K562 (cell line): ENCODE data around the gene LGR6. TPM values are rescaled to one million over a fixed set of nuclear protein-coding genes. Genes with fewer than 3 reads are reported as not detected.
A peak's percentile ranks its signal among the peaks of the same experiment; 100 is the strongest.

Experiments used
- FUS ChIP-seq: fragments of 200-400 bp; formaldehyde crosslinking; optimal IDR thresholded peaks from 2 replicates; pipeline ENCODE3; 2017; ENCODE audit warnings: low read depth, low read length
- HDGF ChIP-seq: fragments of 450-650 bp; IDR thresholded peaks from 2 replicates; pipeline ENCODE4 v1.6.1; 2016
- ID3 ChIP-seq, 2 experiments: fragments of 250-450 bp in 1 of 2; fragments of 450-650 bp in 1 of 2; sonication (Bioruptor Pico) in 1 of 2; IDR thresholded peaks; 2 replicates each; pipeline versions ENCODE4 v1.6.1 to v1.8.0; 2016 to 2021; ENCODE audit warnings: mild to moderate bottlenecking in 2 of 2, moderate library complexity in 2 of 2, missing compliant biosample characterization in 1 of 2, missing genetic modification characterization in 1 of 2
- MIER1 ChIP-seq: fragments of 450-650 bp; IDR thresholded peaks from 2 replicates; pipeline ENCODE4 v1.6.1; 2016; ENCODE audit warnings: antibody characterized with exemption, mild to moderate bottlenecking, low read depth
- NFE2L1 ChIP-seq: fragments of 450-650 bp; IDR thresholded peaks from 2 replicates; pipeline ENCODE4 v1.6.1; 2016; ENCODE audit warnings: missing genetic modification characterization, low read depth, mild to moderate bottlenecking, missing compliant biosample characterization, moderate library complexity, borderline replicate concordance
- PCBP1 ChIP-seq: fragments of 200-400 bp; formaldehyde crosslinking; IDR thresholded peaks from 2 replicates; pipeline ENCODE4 v1.6.1; 2018; ENCODE audit warnings: mild to moderate bottlenecking, low read depth, low read length; ENCODE audit not compliant: poor library complexity, severe bottlenecking
- PHF21A ChIP-seq: fragments of 450-650 bp; IDR thresholded peaks from 2 replicates; pipeline ENCODE4 v1.6.1; 2017; ENCODE audit warnings: low read depth, borderline replicate concordance
- RREB1 ChIP-seq: fragments of 250-450 bp; sonication (Bioruptor Pico); IDR thresholded peaks from 2 replicates; pipeline ENCODE4 v1.4.0; 2020
- USF2 ChIP-seq: sonication (generic); formaldehyde crosslinking; IDR thresholded peaks from 2 replicates; pipeline ENCODE4 v1.5.0; 2020; ENCODE audit warnings: missing genetic modification reagents
- XRCC3 ChIP-seq: fragments of 450-650 bp; IDR thresholded peaks from 2 replicates; pipeline ENCODE4 v1.6.1; 2017; ENCODE audit warnings: mild to moderate bottlenecking, moderate library complexity
- ZBTB49 ChIP-seq: sonication (generic); formaldehyde crosslinking; IDR thresholded peaks from 2 replicates; pipeline ENCODE4 v1.8.0; 2022; ENCODE audit warnings: missing genetic modification reagents, mild to moderate bottlenecking, borderline replicate concordance
- ZKSCAN3 ChIP-seq: fragments of 250-450 bp; sonication (Bioruptor Pico); IDR thresholded peaks from 2 replicates; pipeline ENCODE4 v1.4.0; 2020
- polyA plus RNA-seq, 8 experiments: library from polyadenylated mRNA; depleted of rRNA in 4 of 8; stranded (reverse) in 5 of 8; unstranded in 3 of 8; fragments of >200 nt; fragmentation: Nextera tagmentation in 2 of 8; fragmentation: Illumina TruSeq in 1 of 8; extraction: Ambion mirVana in 2 of 8; extraction: Trizol in 1 of 8; gene quantifications; 2 replicates each; pipeline versions ENCODE4 v1.2.1 to v1.2.3, GENCODE V29; 2011 to 2014; ENCODE audit warnings: inconsistent platforms in 1 of 8, missing spikeins in 1 of 8
- total RNA-seq, 7 experiments: library from RNA; depleted of rRNA in 6 of 7; stranded (reverse); fragments of >200 nt in 6 of 7; fragmentation: Illumina TruSeq in 2 of 7; extraction: Trizol in 2 of 7; gene quantifications; 2 replicates each; pipeline versions ENCODE4 v1.2.1 to v1.2.3, GENCODE V29; 2011 to 2021; ENCODE audit warnings: low replicate concordance in 1 of 7
- TF ChIP-seq, protein P1 (sequence below): IDR thresholded peaks from 2 replicates; pipeline ENCODE4 v1.6.1; 2011; ENCODE audit not compliant: insufficient read length; ENCODE audit errors: extremely low read depth
- TF ChIP-seq, protein P2 (sequence below): fragments of 250-450 bp; sonication (Bioruptor Pico); IDR thresholded peaks from 2 replicates; pipeline ENCODE4 v1.5.0; 2020; ENCODE audit warnings: mild to moderate bottlenecking

LGR6 gene
- total and polyA plus RNA-seq, 9 of the 15 experiments (the other 6 are each of a cell fraction or from before 2014, with no cell fraction given): 0.01 to 0.54 (median 0.17) TPM; not detected in 1

DNA sequence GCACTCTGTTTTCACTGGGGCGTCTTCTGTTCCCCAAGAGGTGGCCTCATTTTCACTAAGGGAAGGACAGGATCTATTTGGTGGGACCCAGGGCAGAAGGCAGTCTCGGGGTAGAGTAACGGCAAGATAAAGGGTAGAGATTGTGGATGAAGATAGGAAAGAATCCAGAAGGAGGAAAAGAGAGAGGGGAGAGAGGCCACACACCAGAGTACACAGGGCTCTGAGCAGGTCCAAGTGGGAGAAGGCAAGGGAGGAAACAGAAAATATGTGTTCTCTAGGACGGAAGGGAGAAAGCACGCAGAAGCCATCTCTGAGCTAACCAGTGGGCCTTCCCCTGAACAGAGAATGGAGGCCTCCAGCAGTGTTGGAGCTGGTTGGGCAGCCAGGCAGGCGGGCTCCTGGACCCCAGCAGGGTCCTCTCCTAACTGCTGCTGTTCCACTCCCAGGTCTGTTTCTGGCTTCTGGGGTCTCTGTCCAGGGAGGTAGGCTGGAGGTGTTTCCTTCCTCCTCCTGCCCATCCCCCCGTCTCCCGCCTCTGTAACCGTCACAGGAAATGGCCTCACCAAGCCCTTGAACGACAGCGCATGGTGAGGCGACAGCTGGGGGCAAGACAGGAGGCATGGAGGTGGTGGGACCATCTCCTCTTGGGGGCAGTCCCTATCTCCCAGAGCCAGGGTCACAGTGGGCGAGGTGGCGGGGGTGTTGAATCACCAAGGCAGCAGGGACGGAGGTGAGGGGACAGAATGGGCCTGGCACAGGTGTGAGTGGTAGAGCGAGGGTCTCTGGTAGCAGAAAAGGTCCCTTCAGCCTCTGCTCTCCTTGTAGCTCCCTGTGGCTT lies 33.8 kb upstream of the LGR6 start (continued):
- TF ChIP-seq ID3 (CRISPR knock-in tag; IDR thresholded peaks at IDR 0.05): no peak
- no peak; the same call in 1 of the 2 replicates for TF ChIP-seq ID3 (tag; IDR thresholded peaks at IDR 0.05)
- no peak for TF ChIP-seq ZKSCAN3 (CRISPR knock-in tag)
- no peak for TF ChIP-seq XRCC3
- no peak for TF ChIP-seq NFE2L1 (tag)
- TF ChIP-seq PCBP1: no peak
- TF ChIP-seq ZBTB49 (CRISPR knock-in tag): no peak
- TF ChIP-seq PHF21A: no peak
- TF ChIP-seq, protein P1, sequence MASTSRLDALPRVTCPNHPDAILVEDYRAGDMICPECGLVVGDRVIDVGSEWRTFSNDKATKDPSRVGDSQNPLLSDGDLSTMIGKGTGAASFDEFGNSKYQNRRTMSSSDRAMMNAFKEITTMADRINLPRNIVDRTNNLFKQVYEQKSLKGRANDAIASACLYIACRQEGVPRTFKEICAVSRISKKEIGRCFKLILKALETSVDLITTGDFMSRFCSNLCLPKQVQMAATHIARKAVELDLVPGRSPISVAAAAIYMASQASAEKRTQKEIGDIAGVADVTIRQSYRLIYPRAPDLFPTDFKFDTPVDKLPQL: no peak
- TF ChIP-seq RREB1 (CRISPR knock-in tag): peak; percentile 19; the same call in 1 of the 2 replicates
- TF ChIP-seq, protein P2, sequence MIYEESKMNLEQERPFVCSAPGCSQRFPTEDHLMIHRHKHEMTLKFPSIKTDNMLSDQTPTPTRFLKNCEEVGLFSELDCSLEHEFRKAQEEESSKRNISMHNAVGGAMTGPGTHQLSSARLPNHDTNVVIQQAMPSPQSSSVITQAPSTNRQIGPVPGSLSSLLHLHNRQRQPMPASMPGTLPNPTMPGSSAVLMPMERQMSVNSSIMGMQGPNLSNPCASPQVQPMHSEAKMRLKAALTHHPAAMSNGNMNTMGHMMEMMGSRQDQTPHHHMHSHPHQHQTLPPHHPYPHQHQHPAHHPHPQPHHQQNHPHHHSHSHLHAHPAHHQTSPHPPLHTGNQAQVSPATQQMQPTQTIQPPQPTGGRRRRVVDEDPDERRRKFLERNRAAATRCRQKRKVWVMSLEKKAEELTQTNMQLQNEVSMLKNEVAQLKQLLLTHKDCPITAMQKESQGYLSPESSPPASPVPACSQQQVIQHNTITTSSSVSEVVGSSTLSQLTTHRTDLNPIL: peak; percentile 59; the same call in 1 of the 2 replicates
- TF ChIP-seq HDGF: peak; percentile 95
- no peak for TF ChIP-seq FUS
- TF ChIP-seq MIER1: no peak
- 0 out of 2 replicates have a peak, but pooled peaks have one; percentile 4 for TF ChIP-seq USF2
